Stimulated activated memory B cell treated with anti-CD40 and anti-IgM and Interleukin-4, amounts not matched to agents 10 μg/mL and 1 μg/mL and 100 μg/mL, for 72 hours (primary cell): ENCODE results near the gene OR5AR1.

Experiments
- ATAC-seq: fragments of 150-1000 bp; cut with Tn5 transposase; 2 replicates; pipeline ENCODE4 v1.10.0; 2021
- H3K27ac Mint-ChIP-seq: one replicate; pipeline ENCODE4 v1.8.0; 2022; ENCODE audit warnings: mild to moderate bottlenecking, mixed read lengths
- H3K27me3 Mint-ChIP-seq: one replicate; pipeline ENCODE4 v1.8.0; 2022; ENCODE audit warnings: mixed read lengths
- H3K36me3 Mint-ChIP-seq: one replicate; pipeline ENCODE4 v1.8.0; 2022; ENCODE audit warnings: mixed read lengths
- H3K4me1 Mint-ChIP-seq: one replicate; pipeline ENCODE4 v1.8.0; 2022; ENCODE audit warnings: mixed read lengths
- H3K4me3 Mint-ChIP-seq: one replicate; pipeline ENCODE4 v1.8.0; 2022; ENCODE audit warnings: mild to moderate bottlenecking, moderate library complexity, mixed read lengths
- H3K9me3 Mint-ChIP-seq: one replicate; pipeline ENCODE4 v1.8.0; 2022; ENCODE audit warnings: mixed read lengths

The OR5AR1 gene

GRCh38 chr11:56705784-56706396 is 42.4 kb downstream of the OR5AR1 start:
- Mint-ChIP-seq H3K27me3 (no peaks in the 10 kb centered on the region), H3K27ac (no peak overlapping the region), H3K9me3 (peaks cover 8% of the 10 kb centered on the region), H3K36me3 (no peaks in the 10 kb centered on the region), H3K4me1 (no peaks in the 10 kb centered on the region), H3K4me3 (no peak overlapping the region)
- ATAC-seq = peak; percentile 43

- Mint-ChIP-seq H3K9me3 (peaks cover 11% of the 10 kb centered on the region), H3K27ac (no peak overlapping the region), H3K27me3 (no peaks in the 10 kb centered on the region), H3K4me3 (no peak overlapping the region), H3K36me3 (no peaks in the 10 kb centered on the region), H3K4me1 (no peaks in the 10 kb centered on the region)
- ATAC-seq = peak; percentile 16
These were observed 43.0 kb downstream of the OR5AR1 start for GRCh38 chr11:56706486-56706885.

GRCh38 chr11:56714206-56714605 is 50.7 kb downstream of the OR5AR1 start:
- no peaks in the 10 kb centered on the region for H3K36me3 Mint-ChIP-seq
- no peak overlapping the region for H3K4me3 Mint-ChIP-seq
- no peaks in the 10 kb centered on the region for H3K4me1 Mint-ChIP-seq
- no peak overlapping the region for H3K27ac Mint-ChIP-seq
- peaks cover 16% of the 10 kb centered on the region for H3K9me3 Mint-ChIP-seq
- ATAC-seq = no peak
- no peaks in the 10 kb centered on the region for H3K27me3 Mint-ChIP-seq
